Stimulated activated CD8-positive, alpha-beta memory T cell treated with anti-CD3 and anti-CD28 coated beads, Interleukin-4, amount 100 ng/mL, for 1 hour (primary cell): ENCODE measurements around the gene RAB39B.
"Not testable (repeated sequence)": the region's sequence is repeated elsewhere in the genome, so short reads cannot be mapped to it uniquely, and the experiment has no call there.

ENCODE experiments used
- DNase-seq, 2 donors: peaks; one replicate each; pipeline ENCODE4 v3.0.0-alpha.2; 2020; ENCODE audit warnings: low read depth in 2 of 2, low spot score in 1 of 2

The RAB39B gene, protein sequence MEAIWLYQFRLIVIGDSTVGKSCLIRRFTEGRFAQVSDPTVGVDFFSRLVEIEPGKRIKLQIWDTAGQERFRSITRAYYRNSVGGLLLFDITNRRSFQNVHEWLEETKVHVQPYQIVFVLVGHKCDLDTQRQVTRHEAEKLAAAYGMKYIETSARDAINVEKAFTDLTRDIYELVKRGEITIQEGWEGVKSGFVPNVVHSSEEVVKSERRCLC

DNA sequence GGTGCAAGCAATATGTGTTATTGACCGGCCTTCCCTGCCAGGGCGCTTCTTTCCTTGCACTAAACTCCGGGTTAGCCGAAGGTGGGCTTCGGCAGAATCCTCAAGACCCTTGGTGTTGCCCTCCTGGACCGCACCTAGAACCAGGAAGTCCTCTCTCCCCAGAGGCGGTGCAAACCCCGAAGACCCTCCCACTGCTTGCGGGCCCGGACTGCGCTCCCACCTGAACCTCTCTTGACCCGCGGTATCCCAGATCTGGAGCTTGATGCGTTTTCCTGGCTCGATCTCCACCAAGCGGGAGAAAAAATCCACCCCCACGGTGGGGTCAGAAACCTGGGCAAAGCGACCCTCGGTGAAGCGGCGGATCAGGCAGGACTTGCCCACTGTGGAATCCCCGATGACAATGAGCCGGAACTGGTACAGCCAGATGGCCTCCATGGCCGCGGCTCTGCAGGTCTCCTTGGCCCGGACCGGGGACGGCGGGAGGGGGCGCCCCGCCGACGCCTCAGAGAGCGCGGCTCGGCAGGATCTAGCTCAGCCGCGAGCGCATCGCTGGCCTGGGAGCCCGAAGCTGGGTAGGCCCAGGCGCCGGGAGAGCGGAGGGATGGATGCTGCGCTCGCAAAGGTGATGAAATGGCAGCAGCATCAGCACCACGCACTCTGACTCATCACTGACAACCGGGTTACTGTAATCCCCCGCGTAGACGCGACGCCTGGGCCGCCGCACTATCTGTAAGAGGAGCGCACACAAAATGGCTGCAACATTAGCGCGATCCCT, at the start of gene RAB39B:
TSS of gene RAB39B (minus strand) at position 638 of the 775 bp plus-strand sequence. CDS start at position 435, 203 bp downstream.
- DNase-seq = peak; percentile 16 to 34

DNA sequence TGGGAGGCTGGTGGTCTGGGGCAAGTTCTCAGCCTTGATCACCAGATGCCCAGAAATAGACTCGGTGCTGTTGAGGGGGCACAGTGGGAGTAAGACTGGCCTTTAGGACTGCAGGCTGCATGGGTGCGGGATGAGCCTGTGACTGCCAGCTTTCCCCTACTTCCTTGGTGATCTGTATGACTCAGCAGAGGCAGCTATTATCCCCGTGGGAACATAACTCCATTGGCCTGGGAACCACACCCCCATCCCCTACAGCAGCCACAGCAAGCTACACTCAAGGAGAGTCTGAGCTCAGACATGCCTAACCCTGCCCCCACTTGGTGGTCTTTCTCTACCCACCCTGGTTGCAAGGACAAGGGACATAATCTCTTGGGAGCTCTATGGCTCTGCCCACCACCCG, 49.5 kb upstream of the RAB39B start:
- DNase-seq = no peak

DNA sequence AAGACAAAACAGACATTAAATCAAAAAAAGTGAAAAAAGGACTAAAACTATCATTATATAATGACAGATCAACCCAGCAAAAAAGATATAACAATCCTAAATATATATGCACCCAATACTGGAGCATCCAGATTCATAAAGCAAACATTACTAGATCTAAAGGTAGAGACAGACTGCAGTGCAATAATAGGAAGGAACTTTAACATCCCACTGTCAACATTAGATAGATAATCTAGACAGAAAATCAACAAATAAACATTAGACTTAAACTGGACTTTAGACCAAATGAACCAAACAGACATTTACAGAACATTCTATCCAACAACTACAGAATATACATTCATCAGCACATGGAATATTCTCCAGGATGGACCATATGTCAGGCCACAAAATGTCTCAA, 29.5 kb upstream of the RAB39B start:
- DNase-seq = no peak

DNA sequence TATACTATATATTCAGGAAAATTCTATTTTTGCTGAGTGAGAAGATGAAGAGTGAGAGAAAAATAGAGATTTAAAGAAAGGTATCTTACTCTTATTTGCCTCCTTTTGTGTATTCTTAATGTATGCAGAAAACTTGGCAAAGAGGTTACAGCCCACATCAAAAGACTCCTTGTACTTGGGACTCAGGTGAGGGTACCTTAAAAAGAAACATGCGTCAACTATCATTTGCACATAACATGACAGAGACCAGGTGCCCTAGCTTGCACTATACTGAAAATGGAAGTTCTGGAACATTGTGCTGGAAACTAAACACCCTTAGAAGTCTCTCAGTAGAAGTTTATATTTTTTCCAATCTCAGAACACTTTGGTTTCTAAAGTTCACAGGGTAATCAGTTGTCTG, 15.6 kb upstream of the RAB39B start:
- DNase-seq = no peak

DNA sequence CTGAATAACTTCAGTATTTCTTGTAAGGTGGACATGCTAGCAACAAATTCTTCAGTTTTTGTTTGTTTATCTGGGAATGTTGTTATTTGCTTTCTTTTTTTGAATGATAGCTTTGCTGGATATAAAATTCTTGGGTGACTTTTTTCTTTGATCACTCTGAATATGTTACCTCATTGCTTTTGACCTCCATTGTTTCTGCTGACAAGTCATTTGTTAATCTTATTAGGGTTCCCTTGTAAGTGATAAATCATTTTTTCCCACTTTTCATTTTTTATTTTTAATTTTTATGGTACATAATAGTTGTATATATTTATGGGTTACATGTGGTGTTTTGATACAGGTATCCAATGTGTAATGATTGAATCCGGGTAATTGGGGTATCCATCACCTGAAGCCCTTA, 6.7 kb upstream of the RAB39B start:
- no peak for DNase-seq

DNA sequence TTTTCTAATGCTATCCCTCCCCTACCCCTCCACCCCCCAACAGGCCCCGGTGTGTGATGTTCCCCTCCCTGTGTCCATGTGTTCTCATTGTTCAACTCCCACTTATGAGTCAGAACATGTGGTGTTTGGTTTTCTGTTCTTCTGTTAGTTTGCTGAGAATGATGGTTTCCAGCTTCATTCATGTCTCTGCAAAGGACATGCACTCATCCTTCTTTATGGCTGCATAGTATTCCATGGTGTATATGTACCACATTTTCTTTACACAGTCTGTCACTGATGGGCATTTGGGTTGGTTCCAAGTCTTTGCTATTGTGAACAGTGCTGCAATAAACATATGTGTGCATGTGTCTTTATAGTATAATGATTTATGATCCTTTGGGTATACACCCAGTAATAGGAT, 3.7 kb upstream of the RAB39B start:
- not testable (repeated sequence) for DNase-seq

DNA sequence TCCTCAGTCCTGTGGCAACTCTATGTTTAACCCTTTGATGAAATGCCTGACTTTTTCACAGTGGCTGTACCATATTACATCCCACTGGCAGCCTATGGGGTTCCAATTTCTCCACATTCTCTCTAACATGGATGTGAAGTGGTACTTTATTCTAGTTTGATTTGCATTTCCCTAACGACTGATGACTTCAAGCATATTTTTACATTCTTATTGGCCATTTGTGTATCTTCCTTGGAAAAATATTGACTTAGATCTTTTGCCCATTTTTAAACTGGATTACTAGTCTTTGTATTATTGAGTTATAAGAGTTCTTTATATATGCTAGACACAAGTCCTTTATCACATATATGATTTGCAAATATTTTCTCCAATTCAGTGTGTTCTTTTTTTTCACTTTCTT, 2.1 kb upstream of the RAB39B start:
- no peak for DNase-seq

DNA sequence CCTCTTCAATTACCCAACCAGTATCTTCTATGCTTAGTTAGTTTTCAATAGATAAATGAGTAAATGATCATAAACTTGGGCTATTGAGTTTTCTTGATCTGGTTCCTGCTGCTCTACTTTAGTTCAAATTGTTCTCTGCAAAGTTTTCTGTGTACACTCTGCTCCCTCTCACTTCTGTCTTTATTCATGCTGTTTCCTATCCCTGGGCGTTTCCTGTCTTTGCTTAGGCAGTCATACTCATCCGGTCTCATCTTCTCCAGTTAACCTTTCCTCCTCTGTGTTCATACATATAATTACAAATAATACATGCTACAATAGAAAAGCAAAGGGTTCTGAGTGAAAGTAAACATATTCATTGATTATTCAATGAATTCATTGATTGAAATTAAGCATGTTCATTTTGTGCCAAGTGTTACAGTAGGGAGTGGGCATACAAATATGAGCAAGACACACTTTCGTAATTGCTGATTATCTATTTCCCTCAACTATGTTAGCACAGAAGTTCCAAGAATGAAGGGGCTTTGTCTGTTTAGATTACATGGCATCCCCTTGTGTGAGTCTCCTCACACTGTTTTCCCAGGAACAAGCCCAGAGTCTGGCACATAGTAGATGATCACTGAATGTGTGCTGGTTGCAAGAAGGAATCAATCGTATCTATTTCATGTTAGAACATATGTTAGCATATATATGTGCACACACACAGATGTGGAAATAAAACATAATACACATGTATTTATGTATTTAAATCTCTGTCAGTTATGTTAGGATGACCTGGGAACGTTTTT, 1.1 kb downstream of the RAB39B start:
- no peak for DNase-seq

DNA sequence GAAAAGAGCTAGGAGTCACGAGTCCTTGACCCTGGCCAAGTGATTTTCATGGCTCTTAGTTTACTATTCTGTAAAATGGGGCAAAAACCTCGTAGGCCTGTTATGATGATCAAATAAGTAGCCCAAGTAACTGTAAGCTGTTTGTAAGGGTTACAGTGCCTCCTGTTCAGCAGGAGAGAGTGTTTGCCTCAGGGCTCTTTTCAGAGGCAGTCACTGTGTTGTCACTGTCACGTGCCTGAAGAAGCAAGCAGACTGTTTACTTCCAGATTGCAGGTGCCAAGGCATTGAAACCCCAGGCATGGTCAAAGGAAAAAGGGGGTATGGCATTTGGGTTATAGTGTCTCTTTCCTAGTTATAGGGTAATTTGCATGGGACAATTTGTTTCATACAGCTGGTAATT, 4.5 kb downstream of the RAB39B start:
- DNase-seq = no peak

DNA sequence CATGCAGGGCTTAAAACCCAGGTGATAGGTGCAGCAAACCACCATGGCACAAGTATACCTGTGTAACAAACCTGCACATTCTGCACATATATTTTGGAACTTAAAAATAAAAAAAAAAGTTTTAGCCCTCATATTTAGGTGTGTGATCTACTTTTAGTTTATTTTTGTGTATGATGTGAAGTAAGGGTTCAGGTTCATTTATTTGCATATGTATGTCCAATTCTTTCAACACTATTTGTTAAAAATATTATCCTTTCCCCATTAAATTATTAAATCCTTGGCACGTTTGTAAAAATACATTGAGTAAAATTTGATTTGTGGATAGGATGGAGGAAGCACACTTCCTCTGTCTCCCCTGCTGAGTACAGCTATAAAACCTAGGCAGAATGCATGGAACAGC, 12.9 kb downstream of the RAB39B start:
- DNase-seq = no peak

DNA sequence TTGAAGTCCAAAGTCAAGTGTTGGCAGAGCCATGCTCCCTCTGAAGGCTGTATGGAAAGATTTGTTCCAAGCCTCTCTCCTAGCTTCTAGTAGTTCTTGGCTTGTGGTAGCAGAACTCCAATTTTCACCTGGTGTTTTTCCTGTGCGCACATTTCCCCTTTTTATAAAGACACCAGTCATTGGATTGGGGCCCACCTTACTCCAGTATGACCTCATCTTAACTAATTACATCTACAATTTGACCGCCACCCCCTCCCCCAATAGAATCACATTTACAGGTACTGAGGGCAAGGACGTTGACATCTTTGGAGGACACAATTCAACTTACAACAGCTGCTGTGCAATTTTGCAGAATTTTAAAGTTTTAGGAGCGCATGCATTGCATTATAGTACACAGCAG, 16.8 kb downstream of the RAB39B start:
- DNase-seq = no peak

DNA sequence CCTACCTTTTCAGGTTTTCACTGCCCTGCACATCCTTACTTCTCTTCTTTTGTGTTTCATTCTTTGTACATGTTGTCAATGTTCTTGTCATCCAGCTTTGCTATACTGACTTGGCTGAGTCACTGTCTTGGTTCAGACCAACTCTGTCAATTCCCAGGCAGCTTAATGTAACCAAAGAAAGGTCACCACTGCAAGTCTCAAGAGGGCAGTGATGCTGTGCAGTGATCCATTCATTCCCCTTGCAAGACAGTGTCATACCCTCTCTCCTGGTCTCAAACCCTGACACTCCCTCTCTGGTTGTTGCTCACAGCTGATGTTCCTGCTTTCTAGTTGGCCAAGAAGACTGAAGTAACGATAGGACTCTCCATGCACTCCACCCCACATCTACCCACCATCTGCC, 17.5 kb downstream of the RAB39B start:
- no peak for DNase-seq

DNA sequence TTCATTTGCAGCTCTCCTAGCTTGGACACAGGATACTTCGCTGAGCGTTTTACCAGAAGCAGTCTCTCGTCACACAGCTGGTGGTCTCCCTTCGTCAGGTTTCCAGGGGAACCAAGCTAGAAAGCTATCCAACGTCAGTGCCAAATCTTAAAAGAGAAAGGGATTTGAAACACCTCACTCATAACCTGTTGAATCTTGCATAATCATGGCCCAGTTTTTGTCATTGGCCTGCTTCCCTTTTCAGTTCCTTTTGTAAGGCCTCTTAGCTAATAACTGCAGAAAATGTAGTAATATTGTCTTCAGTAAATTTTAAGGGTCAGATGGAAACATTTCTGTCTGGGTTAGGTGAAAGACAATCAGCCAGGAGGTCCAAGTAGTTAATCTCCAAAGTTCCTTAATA, 22.0 kb downstream of the RAB39B start:
- no peak for DNase-seq

DNA sequence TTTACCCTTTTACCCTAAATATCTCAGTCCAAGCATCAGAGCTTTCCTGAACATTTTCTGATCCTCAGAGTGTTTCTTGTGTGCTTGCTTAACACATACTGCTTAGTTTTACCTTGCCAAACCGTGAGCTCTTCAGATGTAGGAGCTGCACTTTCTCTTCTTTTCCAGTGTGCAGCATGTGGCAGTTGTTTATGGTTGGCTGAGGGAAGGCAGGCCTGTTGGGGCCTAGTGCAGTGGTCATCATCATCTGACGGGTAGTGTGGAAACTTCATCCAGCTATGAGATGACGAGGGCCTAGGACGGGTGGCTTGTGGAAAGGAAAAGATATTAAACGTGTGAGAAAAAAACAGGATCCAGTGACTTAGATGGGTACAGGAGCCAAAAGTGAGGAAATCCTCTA, 26.6 kb downstream of the RAB39B start:
- DNase-seq = no peak

DNA sequence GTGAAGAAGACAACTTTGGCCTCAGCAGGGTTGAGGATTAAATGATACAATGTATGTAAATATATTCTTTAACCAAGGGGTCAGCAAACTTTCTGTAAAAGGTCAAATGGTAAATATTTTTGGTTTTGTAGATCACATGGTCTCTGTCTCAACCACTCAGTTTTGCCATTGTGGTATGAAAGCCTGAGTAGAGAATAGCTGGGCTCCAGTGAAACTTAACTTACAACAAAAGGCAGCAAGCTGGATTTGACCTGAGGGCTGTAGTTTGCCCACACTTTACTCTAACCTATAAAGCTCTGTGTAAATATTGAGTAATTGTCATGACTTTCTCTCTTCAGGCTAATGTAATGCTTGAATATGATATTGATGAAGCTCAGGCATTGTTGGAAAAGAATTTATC, 28.4 kb downstream of the RAB39B start:
- DNase-seq = no peak

DNA sequence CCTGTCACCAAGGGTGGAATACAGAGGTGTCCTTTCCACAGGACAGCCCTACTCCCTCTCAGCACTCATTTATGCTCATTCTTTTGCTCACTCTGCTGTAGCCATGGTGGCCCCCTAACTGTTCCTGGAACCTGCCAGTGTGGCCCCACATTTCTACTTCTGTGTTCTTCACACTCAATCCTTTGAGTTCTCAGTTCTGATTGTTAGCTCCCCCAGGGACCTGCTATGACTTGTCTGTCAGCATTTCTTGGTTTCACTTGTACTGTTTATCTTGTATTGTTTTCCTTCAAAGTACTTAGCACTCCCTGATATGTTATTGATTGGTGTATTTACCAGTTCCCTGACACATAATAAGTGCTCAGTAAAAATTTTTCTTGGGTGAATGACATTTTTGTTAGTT, 33.1 kb downstream of the RAB39B start:
- no peak for DNase-seq

DNA sequence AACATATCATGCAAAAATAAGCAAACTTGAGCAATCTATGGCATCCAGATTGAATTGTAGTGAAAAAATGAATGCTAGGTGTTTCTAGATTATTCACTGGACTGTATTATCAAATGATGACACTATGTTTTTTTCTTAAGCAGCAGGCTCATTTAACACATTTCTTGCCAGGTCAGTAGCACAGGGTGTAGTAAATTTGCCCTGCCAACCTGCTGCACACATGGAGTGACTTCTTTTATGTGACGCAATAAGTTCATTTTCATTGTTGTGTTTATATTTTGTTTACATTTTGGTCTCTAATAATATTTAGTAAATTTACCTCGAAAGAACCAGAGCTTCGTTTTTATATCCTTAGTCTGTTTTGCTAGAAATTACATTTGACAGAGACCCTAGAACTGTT, 38.5 kb downstream of the RAB39B start:
- no peak for DNase-seq

DNA sequence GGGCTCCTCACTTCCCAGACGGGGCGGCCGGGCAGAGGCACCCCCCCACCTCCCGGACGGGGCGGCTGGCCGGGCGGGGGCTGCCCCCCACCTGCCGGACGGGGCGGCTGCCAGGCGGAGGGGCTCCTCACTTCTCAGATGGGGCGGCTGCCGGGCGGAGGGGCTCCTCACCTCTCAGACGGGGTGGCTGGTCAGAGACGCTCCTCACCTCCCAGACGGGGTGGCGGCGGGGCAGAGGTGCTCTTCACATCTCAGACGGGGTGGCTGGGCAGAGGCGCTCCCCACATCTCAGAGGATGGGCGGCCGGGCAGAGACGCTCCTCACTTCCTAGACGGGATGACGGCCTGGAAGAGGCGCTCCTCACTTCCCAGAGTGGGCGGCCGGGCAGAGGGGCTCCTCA, 40.5 kb downstream of the RAB39B start:
- not testable (repeated sequence) for DNase-seq

DNA sequence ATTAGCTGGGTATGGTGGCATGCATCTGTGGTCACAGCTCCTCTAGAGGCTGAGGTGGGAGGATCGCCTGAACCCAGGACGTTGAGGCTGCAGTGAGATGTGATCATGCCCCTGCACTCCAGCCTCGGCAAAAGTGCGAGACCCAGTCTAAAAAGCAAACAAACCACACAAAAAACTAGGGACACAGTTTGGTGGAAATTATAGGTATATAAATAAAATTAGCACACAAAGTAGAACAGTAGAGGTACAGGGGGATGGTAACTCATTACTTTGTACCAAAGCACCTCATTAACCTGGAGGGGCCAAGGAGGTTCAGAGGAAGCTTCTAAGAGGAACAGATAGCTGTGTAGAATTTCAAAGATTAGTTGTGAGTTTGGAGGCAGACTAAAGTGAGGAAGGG, 42.9 kb downstream of the RAB39B start:
- DNase-seq = no peak

DNA sequence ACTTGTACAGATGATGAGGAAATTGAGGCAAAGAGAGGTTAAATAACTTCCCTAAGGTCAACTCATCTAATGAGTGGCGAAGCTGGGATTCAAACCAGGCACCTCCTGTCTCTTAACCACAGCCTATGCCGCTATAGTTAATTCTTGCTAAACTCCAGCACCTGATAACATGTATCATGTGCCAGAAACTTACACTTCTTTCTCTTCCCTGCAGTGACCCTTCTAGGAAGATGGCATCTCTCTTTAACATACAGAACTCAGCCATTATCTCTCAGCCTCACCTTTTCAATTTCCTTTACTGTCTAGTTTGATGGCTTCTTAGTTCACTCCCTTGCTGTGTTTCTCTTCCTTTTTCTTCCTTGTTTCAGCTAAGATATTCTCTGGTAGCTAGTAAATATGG, 45.5 kb downstream of the RAB39B start:
- DNase-seq = no peak

DNA sequence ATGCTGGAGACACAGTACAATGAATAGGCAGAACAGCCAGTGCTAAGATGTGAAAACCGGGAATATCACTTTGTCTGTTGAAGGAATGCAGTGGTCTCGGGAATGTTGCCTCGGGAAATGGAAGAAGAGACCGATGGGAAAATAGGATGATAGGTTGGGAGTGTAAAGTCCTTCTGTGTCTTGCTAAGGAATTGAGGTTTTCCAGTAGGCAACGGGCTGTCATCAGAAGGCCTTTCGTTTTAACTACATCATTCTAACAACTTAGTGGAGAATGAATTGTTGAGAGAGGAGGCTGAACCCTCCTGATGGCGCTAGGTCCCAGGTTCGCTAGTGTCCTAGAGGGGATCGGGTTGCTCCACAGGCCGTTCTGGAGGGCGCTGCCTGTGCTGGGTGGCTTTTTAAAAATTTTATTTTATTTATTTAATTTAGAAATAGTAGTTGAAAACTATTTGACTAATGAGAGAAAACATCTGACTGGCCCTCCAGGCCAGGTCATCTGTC, 47.3 kb downstream of the RAB39B start:
- no peak for DNase-seq
